Ecto neural progenitor cell (in vitro differentiated cells): ENCODE data around the gene KIRREL3.

ENCODE experiments used
- DNase-seq: peaks from one replicate; pipeline ENCODE4 v3.0.0-alpha.2; 2018; ENCODE audit warnings: low spot score

KIRREL3 gene

GRCh38 chr11:126573325-126573978 is 427.1 kb downstream of the KIRREL3 start:
- DNase-seq = no peak

DNA sequence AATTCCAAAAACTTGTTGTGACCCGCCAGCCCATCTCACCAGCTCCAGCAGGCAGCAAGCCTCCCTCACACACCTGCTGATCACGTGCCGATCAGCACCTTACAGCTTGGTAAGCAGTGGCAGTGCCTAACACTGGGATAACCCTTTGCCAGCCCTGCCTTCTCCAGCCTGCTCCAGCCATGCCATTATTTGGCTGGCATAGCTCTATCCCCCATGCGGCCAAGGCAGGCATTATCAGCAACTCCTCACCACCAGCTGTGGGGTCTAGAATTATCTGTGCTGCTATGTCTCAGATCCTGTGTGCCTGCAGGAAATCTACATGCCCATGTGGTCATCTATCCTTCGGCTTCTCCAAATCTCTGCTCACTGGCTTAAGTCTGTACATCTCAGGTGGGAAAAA is 430.1 kb downstream of the KIRREL3 start:
- DNase-seq = no peak

DNA sequence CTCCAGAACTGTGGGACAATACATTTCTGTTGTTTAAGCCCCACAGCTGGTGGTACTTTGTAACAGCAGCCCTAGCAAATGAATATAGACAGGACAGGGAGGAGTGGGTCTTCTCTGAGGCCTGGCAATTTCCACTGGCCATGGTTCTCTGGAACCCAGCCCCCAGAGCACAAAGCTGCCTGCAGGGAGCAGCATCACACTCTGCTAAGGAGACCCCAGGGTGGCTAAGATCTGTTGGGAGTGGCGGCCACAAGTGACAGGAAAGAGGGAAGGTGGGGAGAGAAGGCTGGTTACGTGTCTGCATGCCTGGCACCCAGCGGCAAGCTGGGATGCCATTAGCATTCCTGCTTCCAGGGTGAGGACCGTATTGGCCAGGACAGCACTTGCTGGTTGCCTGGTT is 433.2 kb downstream of the KIRREL3 start:
- no peak for DNase-seq

DNA sequence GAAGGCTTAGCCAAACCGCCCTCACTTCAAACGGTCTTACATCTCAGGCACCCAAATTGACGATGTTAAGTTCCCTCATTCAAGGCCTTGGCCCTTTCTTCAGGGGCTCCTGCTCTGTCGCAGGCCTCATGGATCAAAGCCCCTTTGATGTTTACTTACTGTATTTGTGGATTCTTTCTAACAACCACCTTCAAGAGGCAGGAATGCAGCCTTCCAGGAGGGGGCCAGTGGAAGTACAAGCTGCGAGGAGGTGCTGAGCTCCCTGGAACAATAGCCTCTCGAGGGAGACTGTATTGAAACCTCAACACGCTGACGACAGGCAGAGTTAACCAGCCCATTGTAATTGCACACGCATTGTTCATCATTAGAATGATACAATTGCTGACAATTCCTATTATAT is 436.0 kb downstream of the KIRREL3 start:
- DNase-seq = no peak

GRCh38 chr11:126561327-126561893 is 439.2 kb downstream of the KIRREL3 start:
- peak; percentile 80 for DNase-seq

DNA sequence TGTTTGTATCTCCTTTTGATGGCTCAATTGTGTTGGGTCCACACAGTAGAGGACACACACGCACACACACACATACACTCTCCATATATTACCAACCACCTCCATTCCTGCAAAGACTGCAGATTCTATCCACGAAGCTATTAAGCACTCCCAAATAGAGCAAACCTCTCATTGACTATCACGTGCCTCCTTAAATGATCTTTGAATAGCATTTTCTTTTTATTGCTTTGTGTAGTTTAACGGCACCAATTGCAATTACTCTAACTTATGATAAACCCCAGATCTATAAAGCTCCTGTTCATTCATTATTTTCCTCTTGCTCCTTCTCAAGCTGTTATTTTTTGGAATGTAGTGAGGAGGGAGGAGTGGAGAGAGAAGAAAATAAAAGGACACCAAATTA is 440.3 kb downstream of the KIRREL3 start:
- no peak for DNase-seq

DNA sequence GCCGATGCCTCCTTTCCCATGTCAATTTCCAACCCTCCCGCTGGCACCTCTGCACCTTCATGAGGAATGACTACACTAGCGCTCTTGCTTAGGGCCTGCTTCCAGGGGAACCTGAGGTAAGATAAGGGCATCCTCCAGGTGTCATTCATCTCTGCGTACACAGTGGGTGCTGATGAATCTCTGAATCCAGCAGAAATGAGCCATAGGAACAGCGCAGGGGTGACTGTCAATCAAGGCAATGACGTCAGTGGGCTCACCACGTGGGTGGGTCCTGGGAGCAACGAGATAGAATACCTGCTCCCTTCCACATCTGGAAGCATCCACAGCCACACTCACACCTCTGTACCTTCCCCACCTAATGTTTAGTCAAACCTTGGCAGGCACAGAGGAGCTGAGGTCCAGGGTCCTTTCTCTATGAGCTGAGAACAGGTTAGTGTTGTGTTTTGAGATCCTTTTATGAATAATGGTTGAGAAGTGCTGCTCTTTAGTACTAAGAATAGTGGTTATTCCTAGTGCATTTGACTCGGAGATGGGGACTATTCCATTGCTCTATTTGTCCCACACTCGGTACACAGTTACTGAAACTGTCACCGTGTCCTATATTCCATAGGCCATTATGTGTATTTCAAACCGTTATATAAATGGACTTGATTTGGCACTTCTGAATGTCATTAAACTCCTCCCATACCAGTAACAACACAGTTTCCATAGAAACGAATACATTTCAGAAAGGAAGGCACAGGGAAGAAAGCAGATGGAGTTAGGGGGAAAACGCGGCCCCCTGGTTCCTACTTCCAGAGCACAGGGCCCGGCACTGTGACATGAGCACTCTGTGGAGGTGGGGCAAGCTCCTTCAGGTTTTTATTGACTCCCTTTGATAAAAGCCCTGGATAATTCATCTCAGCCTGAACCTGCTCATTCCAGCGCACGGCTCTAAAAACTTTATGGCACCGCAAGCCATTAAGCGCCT is 451.7 kb downstream of the KIRREL3 start:
- no peak for DNase-seq

GRCh38 chr11:126547691-126548090 is 452.9 kb downstream of the KIRREL3 start:
- DNase-seq = no peak

GRCh38 chr11:126547161-126547560 is 453.4 kb downstream of the KIRREL3 start:
- no peak for DNase-seq

GRCh38 chr11:126546694-126547093 is 453.9 kb downstream of the KIRREL3 start:
- DNase-seq = no peak

DNA sequence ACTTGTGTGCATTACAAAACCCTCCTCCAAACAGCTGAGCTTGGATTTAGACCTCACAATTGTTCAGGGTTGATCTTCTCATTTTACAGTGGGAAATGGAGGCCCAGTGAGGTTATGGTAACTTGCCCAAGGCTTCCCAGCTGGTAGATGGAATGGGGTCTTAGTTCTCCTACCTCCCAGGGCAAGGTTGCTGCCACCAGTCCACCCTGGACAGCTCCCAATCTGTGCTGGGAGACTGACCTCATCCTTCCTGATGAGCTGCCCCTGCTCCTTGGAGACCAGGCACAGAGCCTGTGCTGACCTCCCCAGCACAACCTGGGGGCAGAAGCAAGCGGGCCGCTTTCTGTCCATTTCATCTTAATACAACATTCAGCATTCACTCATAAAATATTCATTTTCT is 454.4 kb downstream of the KIRREL3 start:
- DNase-seq = no peak

DNA sequence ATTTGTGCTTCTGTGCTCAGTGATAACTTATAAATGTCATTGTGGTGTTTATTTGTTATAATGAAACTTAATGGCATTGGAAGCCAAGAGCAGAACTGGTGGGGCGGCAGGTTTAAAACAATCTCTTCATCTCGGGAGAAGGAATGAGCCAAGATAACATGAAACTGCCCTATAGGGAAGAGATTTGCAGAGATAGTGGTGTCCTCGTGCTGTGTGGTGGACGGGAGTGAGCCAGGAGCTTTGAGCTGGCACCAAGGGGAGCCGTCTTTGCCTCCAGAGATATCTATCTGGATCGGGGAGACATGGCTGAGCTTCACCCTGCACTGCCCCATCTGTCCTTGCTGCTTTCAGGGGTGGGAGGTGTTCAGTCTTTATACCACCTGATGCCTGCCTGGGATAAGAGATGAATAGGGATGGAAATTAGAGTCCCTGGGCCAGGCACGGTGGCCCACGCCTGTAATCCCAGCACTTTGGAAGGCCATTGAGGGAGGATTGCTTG is 455.5 kb downstream of the KIRREL3 start:
- no peak for DNase-seq

DNA sequence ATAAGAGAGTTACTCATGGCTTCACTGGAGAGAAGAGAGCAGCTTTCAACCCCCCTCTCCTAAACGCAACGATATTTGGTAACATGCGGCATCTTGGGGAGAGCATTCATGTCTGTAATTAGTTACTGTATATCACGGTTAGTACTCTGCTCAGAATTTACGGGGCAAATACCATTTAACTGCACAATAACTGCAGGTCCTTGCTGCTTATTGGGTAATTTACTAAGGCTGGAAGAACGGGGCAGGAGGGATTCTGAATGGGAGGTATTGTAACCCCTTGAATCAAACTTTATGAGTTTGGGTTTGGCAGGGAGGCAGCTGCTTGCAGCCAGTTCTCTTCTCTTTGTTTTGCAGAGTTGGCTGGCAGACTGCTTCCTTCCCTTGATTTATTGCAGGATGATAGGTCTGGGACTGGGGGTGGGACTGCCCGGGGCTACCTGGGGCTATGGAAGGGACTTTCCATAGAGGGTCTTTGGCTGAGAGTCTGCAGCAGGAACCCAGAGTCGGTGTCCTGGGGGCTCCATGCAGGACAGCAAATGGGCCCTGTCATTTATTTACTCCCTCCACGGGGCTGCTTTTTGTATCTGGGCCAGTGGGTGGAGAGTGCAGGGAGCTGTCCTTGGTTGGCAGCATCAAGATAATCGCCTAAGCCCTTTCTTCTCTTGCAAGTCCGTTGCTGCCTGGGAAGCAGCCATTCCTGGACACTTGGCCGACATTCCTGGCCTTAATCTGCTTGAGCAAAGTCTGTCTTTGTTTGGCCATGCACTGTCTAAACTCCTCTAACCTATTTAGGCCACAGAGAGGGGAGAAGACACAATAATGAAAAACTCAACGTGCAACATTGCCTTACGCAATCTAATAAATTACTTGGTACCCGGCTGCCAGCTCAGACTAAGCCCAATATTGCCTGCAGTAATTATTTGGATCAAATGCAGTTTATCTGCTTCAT is 456.2 kb downstream of the KIRREL3 start:
- DNase-seq = peak; percentile 78

GRCh38 chr11:126543691-126544090 is 456.9 kb downstream of the KIRREL3 start:
- DNase-seq = no peak

DNA sequence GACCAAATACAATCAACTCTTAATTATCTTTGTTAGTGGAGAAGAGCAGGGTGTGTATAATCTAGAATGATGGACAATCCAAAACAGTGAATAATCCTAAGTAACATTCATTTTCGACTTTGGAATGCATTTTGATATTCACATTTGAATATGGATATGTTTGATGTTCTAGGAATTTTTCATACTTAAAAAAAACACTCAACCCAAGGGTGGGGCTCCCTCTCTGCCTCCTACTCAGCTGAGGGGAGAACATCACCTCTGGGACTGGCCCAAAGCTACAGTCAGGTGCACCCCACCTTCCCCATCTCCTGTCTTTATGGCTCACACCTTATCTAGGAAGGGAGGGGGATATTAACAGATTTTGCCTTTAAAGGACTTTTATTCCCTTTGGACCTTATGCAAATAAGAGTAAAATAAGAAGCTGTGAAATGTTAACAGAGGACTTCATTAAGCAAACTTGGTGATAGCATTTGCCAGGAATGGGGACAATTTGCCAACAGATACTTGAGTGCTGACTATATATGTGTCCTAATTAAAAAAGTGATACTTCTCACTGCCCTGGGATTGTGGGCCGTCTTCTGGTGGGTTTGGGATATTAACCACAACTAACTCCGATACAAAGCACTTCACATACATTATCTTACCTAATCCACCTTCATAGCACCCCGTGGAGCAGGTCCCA is 458.1 kb downstream of the KIRREL3 start:
- no peak for DNase-seq

DNA sequence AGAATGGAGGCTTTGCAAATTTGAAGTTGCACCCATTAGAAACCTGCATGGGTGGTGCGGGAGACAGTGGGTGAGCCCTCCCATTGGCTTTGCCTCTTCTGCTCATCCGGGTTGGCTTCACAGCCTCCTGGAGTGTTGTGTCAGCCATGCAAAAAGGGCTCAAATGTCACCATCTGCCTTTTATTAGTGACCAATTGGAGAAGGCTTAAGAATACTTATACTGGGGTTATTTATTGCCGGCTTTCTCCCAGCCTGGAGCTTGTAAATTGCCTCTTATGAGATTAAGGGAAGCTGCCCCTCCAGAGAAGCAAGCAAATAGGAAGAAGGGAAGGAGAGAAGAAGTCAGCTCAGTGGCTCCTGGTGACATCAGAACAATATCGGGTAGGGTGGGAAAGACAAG is 462.5 kb downstream of the KIRREL3 start:
- no peak for DNase-seq

DNA sequence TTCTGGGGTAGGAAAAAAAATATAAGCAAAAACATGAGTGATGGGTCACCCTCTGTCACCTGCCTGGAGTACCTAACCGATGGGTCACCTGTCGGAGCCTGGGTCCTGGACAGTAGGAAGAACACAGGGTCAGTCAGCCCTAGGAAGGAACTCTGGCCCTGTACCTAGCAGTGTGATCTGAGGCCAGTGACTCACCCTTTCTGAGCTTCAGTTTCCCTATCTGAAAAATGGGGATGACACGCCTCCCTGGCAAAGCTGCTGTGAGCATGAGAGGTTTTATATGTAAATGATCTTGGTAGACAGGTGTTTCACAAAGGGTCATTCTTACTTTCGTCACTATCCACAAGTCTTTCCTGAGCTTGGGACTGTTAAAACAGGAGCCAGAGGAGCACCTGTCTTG is 463.1 kb downstream of the KIRREL3 start:
- no peak for DNase-seq

DNA sequence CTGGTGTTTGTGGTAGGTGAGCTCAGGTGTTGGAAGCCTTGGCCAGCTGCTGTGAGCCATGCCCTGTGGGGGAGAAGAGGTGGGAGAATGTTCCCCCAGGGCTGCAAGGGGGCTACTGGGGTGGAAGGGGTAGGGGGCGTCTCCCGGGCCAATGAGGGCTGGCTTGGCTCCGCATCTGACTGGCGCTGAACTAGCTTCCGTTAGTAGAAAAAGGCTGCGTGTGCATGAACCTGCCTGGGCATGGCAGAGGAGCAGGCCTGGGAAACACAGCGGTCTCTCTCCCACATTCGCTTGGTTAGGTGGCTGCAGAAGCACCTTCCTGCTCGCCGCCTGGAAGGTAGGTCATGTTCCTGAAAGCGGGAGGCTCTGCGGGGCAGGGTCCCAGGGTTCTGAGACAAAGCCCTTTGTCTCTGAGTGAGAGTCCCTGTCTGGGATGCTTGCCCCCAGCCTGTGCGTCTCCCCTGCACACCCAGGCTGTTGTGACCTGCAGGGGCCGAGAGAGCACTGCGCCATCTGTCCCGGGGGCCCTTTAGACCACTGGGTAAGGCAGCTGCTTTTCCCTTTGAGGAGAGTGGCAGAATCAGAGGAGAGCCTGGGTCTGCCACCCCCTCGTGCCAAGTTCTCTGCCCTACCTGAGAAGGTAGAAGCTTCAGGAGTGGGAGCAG is 466.3 kb downstream of the KIRREL3 start:
- DNase-seq = no peak

GRCh38 chr11:126533560-126533959 is 467.0 kb downstream of the KIRREL3 start:
- no peak for DNase-seq

- DNase-seq = no peak
These were observed 470.2 kb downstream of the KIRREL3 start for GRCh38 chr11:126530416-126530815.

- no peak for DNase-seq
These were observed 471.5 kb downstream of the KIRREL3 start for GRCh38 chr11:126529037-126529436.
